HG02798 (cell line): ENCODE data around the gene CPZ.
"Not testable (repeated sequence)": the region's sequence is repeated elsewhere in the genome, so short reads cannot be mapped to it uniquely, and the experiment has no call there.

ENCODE experiments used
- ATAC-seq: cut with Tn5 transposase; IDR thresholded peaks from one replicate; pipeline ENCODE4 v1.9.1; 2021; ENCODE audit warnings: mild to moderate bottlenecking; ENCODE audit not compliant: unreplicated experiment, poor library complexity

Gene CPZ

DNA sequence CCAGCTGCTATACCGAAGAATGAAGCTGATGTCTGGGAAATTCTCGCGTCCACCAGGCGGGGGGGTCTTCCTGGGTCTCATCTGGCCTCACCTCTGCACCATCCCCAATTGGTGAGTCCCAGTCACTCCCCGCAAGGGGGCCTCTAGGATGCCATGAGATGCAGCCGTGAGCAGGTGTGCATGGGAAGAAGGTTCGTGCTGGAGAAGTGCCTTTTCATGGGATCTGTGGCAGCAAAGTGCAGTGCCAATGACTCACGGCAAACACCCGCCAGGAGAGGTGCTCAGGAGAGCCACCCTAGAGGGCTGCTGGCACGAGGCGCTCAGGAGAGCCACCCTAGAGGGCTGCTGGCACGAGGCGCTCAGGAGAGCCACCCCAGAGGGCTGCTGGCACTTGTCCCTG lies 55.1 kb downstream of the CPZ start:
- no peak for ATAC-seq

DNA sequence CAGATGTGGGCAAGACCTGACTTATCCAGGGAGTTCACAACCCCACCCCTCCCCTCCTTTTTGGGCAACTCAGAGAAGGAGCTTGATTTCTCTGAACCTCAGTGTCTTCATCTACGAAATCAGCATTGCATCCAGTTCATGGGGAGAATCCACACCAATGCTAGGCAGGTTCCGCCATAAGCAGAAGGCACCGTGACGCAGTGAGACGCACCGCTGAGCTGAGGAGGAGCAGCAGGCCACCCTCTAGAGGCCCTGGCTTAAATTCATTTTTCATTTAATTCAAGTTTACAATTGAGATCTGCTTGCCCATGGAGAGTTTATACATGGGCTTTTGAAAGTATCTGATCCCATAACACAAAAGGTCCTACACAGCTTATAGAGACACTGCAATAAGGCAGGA lies 55.7 kb downstream of the CPZ start:
- no peak for ATAC-seq

GRCh38 chr4:8648816-8649630 lies 56.5 kb downstream of the CPZ start:
- no peak for ATAC-seq

DNA sequence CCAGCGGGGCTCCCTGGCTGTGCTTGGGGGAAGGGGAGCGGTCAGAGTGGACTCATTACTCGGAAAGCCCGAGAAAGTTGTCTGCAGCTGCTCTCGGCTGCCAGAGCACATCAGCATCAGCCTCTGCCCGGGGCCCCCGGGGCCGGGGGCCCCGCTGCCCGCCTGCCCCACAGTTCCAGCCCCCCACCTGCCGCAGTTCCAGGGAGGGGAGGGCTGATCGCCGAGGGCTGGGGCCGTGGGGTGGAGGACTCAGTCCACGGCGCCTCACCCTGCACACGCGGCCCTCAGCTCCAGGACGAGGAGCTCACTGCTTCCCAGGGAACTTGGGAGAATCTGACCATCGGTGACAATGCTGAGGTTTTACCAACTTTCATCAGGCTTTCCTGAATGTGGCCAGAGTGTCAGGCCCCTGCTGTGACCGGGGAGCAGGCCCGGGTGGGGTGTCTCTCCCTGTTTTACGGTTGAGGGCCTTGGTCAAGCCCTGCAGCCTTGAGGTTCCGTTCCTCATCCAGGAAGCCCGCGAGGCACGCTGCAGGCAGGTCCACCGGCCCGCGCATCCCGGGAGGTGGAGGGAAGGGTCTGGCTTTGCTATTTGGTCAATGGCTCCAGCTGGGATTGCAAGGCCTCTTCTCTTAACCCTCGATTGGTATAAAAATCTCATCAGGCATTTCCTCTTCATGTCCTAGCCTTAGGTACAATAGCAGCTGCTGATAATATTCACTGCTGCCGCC lies 57.2 kb downstream of the CPZ start:
- ATAC-seq = no peak

DNA sequence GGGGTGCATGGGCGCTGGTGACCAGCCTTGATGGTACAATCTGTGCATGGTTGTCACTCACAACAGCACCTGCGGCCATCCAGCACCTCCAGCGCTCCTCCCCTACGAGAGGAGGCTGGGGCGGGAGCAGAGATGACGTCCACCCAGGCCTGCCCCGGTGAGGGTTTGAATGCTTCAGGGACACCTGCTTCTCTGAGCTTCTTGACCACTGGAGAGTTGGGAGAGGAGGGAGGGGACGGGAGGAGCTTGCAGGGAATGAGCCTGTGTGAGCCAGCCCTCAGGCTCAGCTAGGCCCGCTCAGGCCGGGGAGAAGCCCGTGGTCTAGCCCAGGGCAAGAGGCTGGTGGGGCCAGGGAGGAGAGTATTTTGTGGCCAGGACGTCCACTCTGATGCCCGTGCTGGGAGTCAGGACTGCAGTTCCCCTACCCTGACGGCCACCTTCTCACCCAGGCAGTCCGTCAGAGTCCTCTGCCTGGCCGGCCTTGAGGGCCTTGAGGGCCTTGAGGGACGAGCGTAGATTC lies 59.2 kb downstream of the CPZ start:
- no peak for ATAC-seq

DNA sequence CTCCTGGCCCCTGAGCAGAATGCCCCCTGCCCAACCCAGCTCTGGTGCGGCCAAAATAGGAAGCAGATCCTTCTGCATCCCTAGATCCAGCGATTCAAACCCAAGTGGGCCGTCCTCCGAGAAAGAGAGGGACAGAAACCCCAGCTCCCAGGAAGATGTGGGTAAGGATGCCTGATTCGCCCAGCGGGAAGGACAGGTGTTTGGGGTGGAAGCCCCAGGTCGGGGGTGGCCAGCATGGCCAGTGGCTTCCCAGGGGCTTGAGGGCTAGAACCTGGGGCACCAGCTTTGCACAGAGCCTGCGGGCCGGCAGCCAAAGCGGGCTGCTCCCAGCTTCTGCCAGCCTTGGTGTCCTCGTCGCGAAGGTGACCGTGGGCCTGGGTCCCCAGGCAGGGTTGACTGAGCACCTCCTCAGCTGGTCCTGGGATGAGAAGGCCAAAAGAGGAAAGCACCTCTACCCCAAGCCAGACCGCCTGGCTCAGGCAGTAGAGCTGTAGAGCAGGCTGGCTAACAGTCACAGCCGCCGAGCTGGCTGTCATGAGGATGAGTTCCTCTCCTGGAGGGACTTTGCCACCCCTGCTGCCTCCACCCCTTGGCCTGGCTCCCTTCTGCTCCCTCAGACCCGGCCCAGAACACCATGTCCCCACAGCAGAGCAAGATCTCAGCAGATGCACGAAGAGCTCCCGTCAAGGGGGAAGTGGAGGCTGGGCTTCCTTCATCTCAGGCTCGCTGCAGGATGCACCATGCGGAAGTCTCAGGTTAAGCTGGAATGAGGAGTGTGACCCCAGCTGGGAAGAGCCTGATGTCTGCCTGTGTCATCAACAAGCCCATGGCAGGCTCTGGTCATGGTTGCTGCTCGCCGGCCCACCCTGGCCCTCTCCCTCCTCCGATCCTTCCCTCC lies 59.9 kb downstream of the CPZ start:
- no peak for ATAC-seq

GRCh38 chr4:8653326-8654000 lies 60.9 kb downstream of the CPZ start:
- no peak for ATAC-seq

DNA sequence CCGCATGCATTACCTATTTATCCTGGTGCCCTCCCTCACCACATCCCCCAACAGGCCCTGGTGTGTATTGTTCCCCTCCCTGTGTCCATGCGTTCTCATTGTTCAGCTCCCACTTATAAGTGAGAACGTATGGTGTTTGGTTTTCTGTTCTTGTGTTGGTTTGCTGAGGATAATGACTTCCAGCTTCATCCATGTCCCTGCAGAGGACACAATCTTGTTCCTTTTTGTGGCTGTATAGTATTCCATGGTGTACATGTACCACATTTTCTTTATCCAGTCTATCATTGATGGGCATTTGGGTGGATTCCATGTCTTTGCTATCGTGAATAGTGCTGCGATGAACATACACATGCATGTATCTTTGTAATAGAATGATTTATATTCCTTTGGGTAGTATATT lies 61.6 kb downstream of the CPZ start:
- not testable (repeated sequence) for ATAC-seq

DNA sequence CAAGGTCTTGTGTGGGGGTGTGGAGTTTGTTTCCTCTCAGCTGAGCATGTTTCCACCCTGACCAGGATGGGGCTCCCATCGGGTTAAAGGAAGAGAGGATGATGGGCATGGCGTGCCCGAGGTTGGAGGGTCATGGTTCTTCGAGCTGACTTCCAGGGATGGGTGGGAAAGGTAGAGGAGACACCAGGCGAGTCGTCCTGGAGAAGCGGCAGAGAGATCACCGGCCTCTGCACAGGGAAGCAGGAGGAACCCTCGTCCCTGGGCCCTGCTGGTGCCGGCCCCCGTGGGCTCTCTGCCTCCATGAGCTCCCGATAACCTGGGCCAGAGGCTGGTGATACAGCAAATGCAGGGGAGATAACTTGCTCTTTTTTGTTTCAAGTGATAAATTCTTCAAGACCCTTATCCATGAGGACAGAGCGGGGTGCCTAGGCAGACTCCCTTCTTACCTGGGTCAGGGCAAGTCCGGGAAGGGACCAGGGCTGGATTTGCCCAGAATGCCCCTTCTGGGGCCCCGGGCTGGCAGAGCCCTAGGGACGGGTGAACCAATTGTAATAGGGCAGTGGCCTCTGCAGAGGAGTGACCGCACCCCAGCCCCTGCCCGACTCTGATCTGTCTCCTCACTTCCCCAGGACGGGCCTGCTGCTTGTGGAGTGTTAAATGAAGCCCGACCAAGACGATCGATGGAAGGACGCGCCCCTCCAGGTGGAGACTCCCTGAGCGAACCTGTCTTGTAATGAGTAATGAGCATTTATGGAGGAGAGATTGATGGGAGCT lies 63.0 kb downstream of the CPZ start:
- ATAC-seq = no peak

DNA sequence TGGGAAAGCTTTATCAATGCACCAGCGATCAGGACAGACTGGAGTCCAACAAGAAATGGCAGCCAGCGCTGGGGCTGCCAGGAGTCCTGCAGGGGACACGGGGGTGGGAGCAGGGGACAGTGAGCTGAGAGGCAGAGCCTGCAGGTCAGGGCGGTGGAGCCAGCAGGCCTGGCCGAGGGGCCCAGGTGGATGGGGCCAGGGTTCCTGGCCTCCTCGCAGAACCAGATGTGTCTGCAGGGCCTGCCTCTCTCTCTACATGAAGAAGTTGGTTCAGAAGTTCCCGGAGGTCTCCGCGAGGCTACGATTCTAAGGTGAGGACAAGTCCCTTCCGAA lies 63.6 kb downstream of the CPZ start:
- no peak for ATAC-seq

- ATAC-seq = no peak
These were observed 64.3 kb downstream of the CPZ start for GRCh38 chr4:8656711-8657380.

DNA sequence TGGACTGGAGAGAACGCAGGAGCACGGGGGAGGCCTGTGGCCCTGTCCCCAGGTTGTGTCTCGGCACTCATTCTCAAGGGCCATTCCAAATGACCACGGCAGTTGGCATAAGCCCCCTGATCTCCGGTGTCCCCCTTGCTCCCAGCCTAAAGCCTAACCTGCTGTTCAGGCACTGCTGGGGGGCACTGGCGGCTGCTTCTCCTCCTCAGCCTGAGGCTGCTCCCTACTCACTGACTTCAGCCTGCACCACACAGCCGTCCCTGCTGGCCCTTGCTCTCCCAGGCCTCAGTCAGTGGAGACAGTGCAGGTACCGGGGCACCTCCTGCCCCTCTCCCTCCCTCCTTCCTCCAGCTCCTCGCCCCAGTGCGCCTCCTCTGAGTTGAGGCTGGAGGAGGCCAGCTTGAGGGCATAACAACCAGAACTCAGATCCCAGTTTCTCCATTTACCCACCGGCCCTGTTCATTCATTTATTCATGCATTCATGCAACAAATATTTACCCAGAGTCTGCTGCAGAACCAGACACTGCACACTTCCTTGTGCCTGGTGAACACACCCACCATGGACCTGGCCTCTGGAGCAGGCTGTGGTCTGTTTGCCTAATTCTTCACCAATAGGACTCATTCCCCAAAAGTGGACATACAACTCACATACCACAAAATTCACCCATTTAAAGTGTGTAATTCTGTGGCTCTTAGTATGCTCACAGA lies 65.0 kb downstream of the CPZ start:
- ATAC-seq = no peak

DNA sequence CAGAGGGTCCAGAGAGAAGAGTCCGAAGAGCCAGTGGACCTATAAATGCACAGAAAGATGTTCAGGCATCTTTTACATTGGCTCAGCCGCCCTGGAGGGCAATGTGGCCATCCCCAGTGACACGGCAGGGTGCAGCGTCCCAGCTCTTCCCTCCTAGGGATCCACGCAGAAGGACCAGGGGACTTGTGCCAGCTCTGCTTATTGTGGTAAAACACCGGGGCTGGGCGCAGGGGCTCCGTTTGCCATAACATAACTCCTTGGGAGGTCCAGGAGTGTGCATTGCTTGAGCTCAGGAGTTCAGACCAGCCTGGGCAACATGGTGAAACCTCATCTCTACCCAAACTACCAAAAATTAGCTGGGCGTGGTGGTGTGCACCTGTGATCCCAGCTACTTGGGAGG lies 70.2 kb downstream of the CPZ start:
- ATAC-seq = no peak

DNA sequence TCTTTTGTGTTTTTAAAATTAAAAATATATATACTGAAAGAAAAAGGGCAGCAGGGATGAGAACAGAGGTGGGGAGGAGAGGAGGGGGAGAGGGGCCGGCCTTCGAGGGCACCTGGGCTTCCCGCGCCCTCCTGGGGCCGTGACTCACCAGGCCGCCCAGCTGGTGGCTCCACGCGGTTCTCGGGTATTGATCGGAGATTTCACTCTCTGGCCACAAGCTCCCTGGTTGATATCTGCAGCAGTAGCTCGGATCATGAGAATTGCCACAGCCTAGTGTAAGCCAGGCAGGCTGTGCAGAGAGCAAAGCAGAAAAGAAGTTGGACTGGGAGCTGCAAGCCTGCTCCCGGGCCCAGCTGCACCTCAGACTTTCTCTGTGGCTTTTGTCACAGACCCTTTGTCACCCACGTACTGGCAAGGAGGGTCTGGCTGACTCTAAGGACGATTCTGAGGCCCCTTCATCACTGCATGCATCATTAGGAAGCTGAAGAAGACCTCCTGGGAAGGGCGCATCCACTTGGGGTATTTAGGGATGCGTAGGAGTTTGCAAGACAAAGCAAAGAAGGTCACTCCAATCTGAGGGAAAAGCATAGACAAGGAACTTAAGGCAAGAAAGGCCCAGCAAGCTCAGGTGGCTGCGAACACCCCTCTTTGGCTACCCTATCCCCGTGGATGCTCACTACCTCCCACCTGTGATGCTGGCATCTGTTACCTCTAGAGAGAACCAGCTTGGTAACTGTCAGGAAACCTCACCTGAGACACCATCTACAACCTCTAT lies 71.7 kb downstream of the CPZ start:
- ATAC-seq = no peak

- no peak for ATAC-seq
These were observed 72.4 kb downstream of the CPZ start for GRCh38 chr4:8664976-8665375.

DNA sequence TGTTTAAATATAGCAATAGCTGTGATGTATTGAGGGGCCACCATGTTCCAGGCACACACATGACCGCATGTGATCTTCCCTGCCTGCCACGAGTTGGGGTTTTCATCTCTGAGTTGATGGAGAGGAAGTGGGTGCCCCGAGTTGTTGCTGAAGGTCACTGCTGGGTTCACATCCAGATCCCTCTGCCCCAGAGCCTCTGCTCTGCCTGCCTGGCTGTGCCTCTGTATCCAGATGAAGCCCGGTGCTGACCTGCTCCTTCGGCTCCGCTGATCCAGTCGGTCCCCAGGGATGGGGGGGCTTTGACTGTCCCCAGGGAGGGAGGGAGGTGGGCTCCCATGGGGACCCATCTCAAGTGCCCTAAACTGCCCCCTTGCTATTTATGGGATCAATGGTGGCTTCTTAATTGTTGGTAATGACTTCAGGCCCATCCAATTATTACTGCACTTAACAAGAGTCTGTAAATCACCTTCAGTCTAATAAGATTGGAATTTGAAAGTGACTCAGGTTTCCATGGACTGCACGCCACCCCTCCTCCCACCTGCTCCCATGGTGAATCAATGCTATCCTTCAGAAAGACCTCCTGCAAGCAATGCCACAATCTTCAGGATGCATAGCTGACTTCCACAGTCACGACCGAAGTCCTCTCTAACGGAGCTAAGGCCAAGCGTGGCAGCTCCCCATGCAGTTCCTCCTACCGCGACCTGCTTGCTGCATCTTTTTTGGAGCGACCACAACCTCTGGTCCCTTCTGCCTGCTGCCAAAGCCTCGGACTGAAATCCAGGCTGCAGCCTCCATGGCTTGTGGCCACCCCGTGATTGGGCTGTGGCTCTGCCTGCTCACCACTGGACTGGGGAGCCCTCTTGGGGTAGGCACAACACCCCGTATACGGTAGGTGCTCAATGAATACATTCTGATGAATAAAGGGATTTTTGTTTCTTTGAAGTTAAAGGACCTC lies 73.1 kb downstream of the CPZ start:
- no peak for ATAC-seq

DNA sequence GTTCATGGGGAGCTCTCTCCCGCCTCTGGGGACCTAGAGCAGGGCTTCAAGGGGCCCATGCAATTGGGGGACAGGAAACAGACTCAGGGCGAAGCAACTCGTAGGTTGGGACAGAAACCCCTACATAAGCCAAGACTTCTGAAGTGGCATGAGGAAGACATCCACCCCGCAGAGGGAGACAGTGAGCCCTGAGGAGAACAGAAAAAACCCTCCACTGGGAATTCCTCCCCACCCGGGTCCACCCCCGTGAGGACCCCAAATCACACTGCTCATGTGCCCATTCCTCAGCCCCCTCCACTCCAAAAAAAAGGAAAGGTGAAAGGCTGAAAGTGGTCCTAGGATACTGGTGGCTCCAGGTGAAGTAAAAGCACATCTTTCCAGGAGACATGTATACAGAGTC lies 74.0 kb downstream of the CPZ start:
- ATAC-seq = no peak
